ENCODE data around the gene SCNN1B.

The SCNN1B gene

DNA sequence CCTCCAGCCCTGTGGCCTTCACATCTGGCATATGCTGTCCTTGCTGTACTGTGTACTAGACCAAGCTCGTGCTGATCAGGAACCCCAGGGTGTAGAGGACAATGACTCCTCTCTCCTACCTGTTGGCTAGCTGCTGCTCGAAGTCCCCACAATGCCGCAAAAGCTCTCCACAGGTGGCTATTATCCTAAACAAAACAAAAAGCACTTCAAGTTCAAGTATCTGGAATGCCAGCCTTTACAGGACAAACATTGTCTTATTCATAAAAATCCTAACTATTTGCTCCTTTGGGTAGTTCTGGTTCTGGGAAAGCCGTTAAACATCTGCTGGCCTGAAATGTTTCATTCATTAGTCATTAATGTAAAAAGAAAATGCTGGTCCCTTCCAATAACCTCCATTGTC is 108.1 kb downstream of the SCNN1B start:
- no peak for DNase-seq

DNA sequence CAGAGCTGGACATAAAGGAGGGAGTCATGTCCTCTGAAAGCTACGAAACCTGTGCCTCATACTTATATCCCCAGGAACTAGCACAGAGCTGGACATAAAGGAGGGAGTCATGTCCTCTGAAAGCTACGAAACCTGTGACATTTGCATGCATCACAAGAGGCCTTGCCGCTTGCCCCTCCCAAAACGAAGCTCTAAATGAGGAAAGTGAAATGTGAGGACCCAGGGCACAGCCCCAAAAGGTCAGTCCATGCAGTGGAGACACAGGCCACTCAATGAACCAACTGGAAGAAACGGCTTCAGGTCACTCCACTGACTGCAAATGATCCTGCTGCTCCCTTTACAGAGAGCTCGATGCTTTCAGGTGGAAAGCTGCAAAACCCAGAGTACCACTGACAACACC is 112.6 kb downstream of the SCNN1B start:
- no peak for DNase-seq

DNA sequence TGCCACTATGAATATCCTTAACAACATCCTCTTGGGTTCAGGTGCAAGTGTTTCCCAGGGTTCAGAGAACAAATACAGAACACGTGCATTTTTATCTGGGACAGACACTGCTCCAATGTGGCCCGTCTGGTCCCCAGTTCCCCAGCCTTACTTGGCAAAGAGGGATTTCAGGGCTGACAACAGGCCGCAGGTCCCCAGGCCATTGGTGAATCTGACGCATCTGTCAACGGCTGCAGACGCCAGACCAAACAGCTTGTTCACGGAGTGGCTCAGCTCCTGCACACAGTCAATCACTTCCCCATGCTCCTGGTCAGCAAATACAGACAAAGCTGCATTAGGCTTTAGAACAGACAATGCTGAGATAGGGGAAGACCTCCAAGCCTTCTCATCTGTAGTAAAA is 114.7 kb downstream of the SCNN1B start:
- no peak for DNase-seq

DNA sequence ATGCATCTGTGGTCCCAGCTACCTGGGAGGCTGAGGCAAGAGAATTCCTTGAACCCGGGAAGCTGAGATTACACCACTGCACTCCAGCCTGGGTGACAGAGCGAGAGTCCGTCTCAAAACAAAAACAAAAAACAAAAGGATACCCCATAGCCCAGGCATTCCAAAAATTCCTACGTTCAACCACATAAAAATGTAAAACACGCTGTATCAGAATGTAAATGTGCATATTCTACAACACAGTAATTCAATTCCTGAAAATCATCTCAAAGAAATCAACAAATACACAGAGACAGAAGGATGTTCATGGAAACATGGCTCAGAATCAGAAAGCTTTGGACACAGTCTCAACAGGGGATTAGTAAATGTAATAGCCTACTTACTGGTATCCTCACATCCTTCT is 117.9 kb downstream of the SCNN1B start:
- no peak for DNase-seq

DNA sequence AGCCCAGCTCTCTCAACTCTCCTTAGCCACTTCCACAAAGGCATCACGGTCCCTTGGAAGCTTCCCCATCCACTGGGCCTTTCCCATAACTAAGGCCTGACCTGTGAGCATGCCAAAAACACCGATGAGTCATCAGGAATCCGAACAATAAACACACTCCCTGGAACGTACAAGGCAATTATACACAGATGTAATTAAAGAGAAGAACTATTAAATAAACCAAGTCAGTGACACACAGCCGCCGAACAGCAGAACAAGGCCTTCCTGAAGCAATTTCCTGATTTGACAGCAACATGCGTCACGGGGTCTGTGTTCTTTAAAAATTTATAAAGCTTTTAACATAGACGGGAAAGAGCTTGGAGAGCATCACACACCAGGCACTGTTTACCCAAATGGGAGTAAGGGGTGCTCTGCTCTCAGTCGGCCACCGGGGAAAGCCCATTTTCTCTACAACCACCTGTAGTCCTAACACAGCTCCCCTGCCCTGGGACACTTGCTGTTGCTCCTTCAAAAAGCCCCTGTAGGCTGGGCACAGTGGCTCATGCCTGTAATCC is 121.5 kb downstream of the SCNN1B start:
- DNase-seq = no peak

DNA sequence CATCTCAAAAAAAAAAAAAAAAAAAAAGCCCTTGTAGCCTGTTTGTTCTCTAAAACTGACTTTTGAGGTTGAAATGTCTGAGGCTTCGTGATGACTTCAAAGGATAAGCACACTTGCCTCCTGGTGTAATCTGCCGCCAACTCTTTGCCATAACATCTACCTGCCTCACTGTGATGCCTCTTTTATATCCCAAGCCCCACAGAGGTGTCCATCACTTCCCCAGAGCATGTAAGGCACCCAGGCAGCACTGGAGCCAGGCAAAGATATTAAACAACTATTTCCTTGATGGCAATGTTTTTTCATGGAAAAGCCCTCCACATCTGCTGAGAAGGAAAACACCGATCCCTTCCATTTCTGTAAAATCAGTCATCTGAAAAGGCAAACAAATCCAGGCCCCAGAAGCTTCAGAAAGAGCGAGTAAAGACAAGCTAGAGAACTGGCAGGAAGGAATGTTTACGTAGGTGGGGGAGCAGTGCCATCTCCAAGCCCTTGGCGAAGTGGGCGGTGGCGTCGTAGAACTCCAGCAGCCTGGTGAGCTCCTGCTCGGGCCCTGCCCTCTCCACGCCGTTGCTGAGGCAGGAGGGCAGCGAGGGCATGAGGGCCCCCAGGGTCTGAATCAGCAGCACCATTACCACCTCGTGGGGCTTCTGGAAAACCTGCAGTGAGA is 122.3 kb downstream of the SCNN1B start:
- peak; percentile 17 to 21 for DNase-seq

DNA sequence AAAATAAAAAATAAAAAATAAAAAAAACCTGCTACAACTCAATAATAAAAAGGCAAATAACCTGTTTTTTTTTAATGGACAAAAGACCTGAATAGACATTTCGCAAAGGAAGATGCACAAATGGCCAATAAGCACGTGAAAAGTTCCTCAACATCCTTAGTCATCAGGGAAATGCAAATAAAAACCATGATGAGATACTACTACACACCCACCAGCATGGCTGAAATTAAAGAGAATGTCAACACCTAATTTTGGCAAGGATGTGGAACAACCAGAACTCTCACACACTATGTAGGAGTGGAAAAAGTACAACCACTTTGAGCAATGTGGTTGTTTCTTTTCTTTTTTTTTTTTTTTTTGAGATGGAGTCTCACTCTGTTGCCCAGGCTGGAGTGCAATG is 126.2 kb downstream of the SCNN1B start:
- no peak for DNase-seq
